ENCODE data around the gene LRRC71. TPM values are rescaled to one million over a fixed set of nuclear protein-coding genes. Genes with fewer than 3 reads are reported as not detected.

Gene LRRC71
- total RNA-seq, 2 donors from 2014 or later = not detected

DNA sequence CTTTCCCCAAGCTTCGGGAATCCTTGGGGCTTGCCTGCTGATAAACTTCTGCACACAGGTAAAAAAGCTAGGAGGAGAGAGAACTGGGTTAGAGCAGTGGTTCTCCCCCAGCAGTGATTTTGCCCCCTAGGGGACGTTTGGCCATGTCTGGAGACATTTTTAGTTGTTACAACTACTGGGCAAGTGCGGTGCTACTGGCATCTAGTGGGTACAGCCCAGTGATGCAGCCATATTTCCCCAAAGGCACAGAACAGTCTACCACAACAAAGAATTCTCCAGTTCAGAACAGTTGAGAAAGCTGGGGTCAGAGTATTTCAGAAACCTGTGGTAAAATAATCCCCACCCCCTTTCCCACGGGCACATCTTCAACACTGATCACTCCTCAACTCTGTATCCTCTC lies 41.3 kb downstream of the LRRC71 start:
- H3K27ac ChIP-seq = no peak overlapping the region
- H3K4me1 ChIP-seq (ENCODE audit: control insufficient read depth in 1 of 2, low read depth in 2 of 2) = no peaks in the 10 kb centered on the region
- peaks cover 38% of the 10 kb centered on the region for H3K36me3 ChIP-seq
- H3K27me3 ChIP-seq (replicated peaks; ENCODE audit: insufficient read depth) = no peaks in the 10 kb centered on the region
- no peak for ATAC-seq (ENCODE audit: insufficient number of reproducible peaks, low FRiP score, low read depth)
- no peak overlapping the region for H3K4me3 ChIP-seq
- no peak for DNase-seq (ENCODE audit: low spot score)
- TF ChIP-seq CTCF (IDR thresholded peaks at IDR 0.05) = no peak
- H3K9me3 ChIP-seq = no peaks in the 10 kb centered on the region

- Histone ChIP-seq H3K9me3 (no peaks in the 10 kb centered on the region), H3K4me1 (ENCODE audit: control insufficient read depth in 1 of 2, low read depth in 2 of 2) (no peaks in the 10 kb centered on the region), H3K4me3 (peak overlapping the region; percentile 2), H3K27ac (no peak overlapping the region), H3K36me3 (peaks cover 38% of the 10 kb centered on the region), H3K27me3 (replicated peaks; ENCODE audit: insufficient read depth) (no peaks in the 10 kb centered on the region)
- no peak for ATAC-seq (ENCODE audit: insufficient number of reproducible peaks, low FRiP score, low read depth)
- DNase-seq (ENCODE audit: low spot score) = no peak
- no peak for TF ChIP-seq CTCF (IDR thresholded peaks at IDR 0.05)
These were observed 43.2 kb downstream of the LRRC71 start for GRCh38 chr1:156963621-156964020.

DNA sequence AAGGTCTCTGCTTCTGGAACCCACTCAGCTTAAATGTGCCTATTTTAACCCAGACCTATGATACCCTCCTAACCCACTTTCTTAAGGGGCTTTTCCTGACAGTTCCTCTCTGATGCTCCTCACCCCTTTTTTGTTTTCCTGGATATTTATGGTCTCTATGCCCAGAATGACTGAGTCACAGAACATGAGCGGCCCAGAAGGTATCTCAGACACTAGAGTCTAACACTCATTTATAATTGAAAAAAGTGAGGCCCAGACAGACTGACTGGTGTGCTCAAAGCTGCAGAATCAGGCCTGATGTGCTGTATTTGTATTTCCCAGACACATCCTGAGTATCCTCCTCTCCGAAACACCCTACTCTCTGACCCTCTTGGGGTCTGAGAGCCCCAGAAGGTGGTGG lies 44.0 kb downstream of the LRRC71 start:
- Histone ChIP-seq H3K4me1 (ENCODE audit: control insufficient read depth in 1 of 2, low read depth in 2 of 2) (no peaks in the 10 kb centered on the region), H3K27me3 (replicated peaks; ENCODE audit: insufficient read depth) (no peaks in the 10 kb centered on the region), H3K27ac (no peak overlapping the region), H3K9me3 (no peaks in the 10 kb centered on the region), H3K36me3 (peaks cover 44% of the 10 kb centered on the region), H3K4me3 (no peak overlapping the region)
- no peak for TF ChIP-seq CTCF (IDR thresholded peaks at IDR 0.05)
- ATAC-seq (ENCODE audit: insufficient number of reproducible peaks, low FRiP score, low read depth) (no peak), DNase-seq (ENCODE audit: low spot score) (no peak)

DNA sequence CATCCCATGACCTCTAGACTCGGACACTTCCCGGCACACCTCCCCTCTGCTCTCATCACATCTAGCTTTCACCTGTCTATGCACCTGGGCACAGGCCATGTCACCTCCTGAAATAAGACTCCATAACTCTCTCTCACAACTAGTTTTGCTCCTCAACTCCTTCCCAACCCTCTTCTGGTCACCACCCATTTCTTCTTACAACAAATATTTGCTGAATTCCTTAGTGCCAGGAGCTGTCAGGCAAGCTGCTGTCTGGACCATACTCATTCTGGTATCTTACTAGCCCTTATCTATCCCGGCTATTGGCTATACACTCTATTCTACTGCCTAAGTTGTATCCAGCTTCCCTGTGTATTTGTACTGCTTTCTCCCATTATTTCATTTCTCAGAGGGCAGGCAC lies 49.1 kb downstream of the LRRC71 start:
- Histone ChIP-seq H3K27me3 (replicated peaks; ENCODE audit: insufficient read depth) (no peaks in the 10 kb centered on the region), H3K9me3 (no peaks in the 10 kb centered on the region), H3K4me1 (ENCODE audit: control insufficient read depth in 1 of 2, low read depth in 2 of 2) (no peaks in the 10 kb centered on the region), H3K27ac (no peak overlapping the region), H3K4me3 (no peak overlapping the region), H3K36me3 (peaks cover 34% of the 10 kb centered on the region)
- DNase-seq (ENCODE audit: low spot score) (no peak), ATAC-seq (ENCODE audit: insufficient number of reproducible peaks, low FRiP score, low read depth) (no peak)
- no peak for TF ChIP-seq CTCF (IDR thresholded peaks at IDR 0.05)

DNA sequence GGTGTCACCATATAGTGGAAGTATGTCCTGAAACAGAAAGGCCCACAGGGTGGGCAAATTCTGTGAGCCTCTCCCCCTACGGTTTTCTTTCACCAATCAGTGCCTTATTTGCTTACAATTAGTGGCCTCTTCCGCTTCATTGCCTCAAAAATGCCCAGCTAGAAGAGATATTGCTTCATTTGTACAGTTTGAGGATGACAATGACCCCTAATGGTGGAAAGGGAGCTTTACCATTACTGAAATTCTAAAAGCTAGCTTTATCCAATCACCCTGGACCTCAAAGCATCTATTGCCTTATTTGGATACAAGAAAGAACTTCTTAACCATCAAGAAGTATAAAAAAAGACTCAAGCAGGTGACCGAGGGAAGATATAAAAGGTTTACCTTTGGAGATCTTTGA lies 49.6 kb downstream of the LRRC71 start:
- H3K36me3 ChIP-seq = peaks cover 34% of the 10 kb centered on the region
- DNase-seq (ENCODE audit: low spot score) (no peak), ATAC-seq (ENCODE audit: insufficient number of reproducible peaks, low FRiP score, low read depth) (no peak)
- TF ChIP-seq CTCF (IDR thresholded peaks at IDR 0.05) = no peak
- H3K27me3 ChIP-seq (replicated peaks; ENCODE audit: insufficient read depth) = no peaks in the 10 kb centered on the region
- no peak overlapping the region for H3K4me3 ChIP-seq
- no peak overlapping the region for H3K27ac ChIP-seq
- no peaks in the 10 kb centered on the region for H3K4me1 ChIP-seq (ENCODE audit: control insufficient read depth in 1 of 2, low read depth in 2 of 2)
- H3K9me3 ChIP-seq = no peaks in the 10 kb centered on the region

Measured in thoracic aorta (tissue), 2 donors.